IMR-90 (cell line): ENCODE measurements around the gene GRPEL2.

Source experiments
- CTCF ChIP-seq: conservative IDR thresholded peaks from 2 replicates; pipeline ENCODE4 v1.5.1; 2012; ENCODE audit warnings: mild to moderate bottlenecking, low read depth, low read length, improper control_type of control experiment
- MAFK ChIP-seq: IDR thresholded peaks from 2 replicates; pipeline ENCODE4 v1.6.1; 2012; ENCODE audit warnings: low read depth, low read length, improper control_type of control experiment
- POLR2A ChIP-seq: IDR thresholded peaks from 2 replicates; pipeline ENCODE4 v1.6.1; 2012; ENCODE audit warnings: mild to moderate bottlenecking, low read depth, low read length
- RCOR1 ChIP-seq: IDR thresholded peaks from 2 replicates; pipeline ENCODE4 v1.6.1; 2012; ENCODE audit warnings: mild to moderate bottlenecking, low read length, improper control_type of control experiment; ENCODE audit not compliant: insufficient replicate concordance
- USF2 ChIP-seq: fragments of 150-350 bp; IDR thresholded peaks from 2 replicates; pipeline ENCODE4 v1.6.1; 2017; ENCODE audit warnings: mild to moderate bottlenecking, antibody characterized with exemption, low read length, low read depth

- no peak for TF ChIP-seq CTCF
- no peak for TF ChIP-seq MAFK
- no peak for TF ChIP-seq USF2
- TF ChIP-seq POLR2A = no peak
- TF ChIP-seq RCOR1 = no peak
Observed at GRCh38 chr5:149338364-149338763, 6.9 kb upstream of the GRPEL2 start.
